Stimulated activated naive CD8-positive, alpha-beta T cell treated with anti-CD3 and anti-CD28 coated beads, Interleukin-15, Interleukin-2, amounts not matched to agents 100 U/mL and 50 U/mL, for 24 hours (primary cell): ENCODE data around the gene HTATSF1.
A peak's percentile ranks its signal among the peaks of the same experiment; 100 is the strongest.

Experiments used
- ATAC-seq: fragments of 150-1000 bp; cut with Tn5 transposase; one replicate; pipeline ENCODE4 v1.10.0; 2021
- DNase-seq: peaks from one replicate; pipeline ENCODE4 v3.0.0; 2021

Gene HTATSF1

GRCh38 chrX:136496764-136497555 is 432 bp upstream of the HTATSF1 start:
- ATAC-seq, result peak; percentile 86

DNA sequence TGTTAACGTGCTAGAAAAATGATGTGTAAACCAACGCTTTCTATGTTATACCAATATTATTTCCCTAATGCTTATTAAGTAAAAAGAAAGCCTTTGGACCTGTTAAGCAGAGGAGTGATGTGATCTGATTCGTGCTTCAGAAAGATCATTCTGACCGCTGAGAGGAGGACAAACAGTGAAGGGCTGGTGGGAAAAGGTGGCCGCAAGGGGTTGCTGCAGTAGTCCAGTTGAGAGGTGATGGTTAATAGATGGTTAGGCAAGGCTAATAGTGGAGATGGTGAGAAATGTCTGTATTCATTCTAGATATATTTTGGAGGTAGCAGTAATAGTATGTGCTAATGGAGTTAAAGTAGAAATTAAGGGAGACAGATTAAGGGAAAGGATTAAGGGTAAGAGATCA is 21.7 kb downstream of the HTATSF1 start:
- ATAC-seq (no peak), DNase-seq (no peak)

More at GRCh38 chrX:136496764-136497555, 432 bp upstream of the HTATSF1 start:
- DNase-seq, result peak; percentile 84

DNA sequence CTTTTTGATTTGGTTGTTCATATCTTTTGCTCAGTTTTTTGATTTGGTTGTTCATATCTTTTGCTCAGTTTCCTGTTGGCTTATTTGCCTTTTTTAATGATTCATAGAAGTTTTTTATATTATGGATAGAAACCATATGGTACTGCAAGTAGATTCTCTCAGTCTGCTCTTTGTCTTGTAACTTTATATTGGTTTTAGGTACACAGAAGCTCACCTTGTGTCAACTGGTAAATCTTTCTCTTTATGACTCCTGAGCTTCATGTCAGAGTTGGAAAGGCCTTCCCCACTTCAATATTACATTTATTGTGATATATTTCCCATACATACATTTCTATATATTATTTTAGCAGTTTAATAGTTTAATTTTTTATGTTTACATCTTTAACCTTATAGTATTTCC is 26.4 kb downstream of the HTATSF1 start:
- DNase-seq (no peak), ATAC-seq (no peak)

DNA sequence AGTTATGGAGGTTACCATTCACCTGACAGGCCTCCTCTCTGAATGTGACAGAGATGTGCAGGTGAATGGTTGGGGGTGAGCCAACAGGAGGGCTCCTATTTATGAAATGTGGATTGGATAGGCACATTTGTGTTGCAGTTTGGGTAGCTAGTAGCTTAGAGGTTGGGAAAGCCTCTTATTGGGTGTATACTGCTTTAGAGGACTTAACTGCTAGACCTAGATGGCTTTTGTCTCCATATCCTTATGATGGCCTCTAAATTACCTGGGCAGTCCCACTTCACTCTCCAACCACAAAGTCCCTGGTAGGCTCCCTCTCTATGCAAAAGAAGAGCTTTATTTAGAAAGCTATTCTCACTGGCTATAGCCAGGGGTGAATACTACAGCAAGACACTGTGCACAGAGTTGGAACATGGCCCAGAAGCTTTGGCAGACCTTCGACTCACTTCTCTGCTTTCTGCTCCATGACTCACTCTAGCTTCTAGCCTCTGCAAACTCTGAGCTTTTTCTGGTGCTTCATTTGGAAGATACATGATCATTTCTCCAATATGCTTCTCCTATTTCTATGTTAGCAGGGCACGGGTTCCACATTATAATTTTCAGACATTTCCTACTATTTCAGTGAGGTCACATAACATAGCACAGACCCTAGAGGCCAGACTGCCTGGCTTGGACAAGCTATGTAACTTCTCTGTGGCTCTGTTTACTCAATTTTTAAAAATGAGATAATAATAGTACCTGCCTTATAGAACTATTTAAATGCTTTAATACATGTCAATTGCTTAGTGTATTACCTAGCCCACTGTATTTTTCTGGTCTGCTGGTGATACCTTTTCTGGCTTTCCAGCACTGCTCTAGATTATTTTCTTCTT is 28.6 kb downstream of the HTATSF1 start:
- DNase-seq (no peak), ATAC-seq (peak; percentile 46)

DNA sequence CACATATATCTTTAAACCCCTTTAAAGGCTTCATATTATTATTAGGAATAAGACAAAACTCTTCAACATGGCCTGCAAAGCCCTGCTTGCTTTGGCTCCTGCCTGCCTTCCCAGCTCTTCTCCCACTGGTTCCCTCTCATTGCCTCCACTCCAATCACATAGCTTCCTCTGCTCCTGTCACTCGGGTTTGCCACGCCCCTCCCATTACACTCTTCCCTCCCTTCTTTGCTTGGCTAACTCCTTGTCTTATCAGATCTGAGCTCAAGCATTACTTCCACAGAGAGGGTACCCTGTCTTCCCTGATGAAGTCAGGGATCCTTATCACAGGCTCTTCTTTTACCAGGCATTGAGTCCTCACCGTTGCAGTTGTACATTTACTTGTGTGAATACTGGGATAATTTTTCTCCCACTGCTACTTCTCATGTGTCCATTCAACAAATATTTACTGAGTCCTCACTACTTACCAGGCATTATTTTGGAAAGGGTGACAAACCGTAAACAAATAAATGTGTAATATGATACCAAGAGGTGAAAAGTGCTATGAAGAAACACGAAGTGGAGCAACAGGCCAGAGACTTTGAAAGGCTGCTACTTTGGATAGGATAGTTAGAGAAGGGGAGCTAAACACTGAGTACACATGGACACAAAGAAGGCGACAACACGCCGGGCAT is 31.4 kb downstream of the HTATSF1 start:
- DNase-seq, result no peak
- no peak for ATAC-seq

GRCh38 chrX:136529795-136530194 is 32.4 kb downstream of the HTATSF1 start:
- no peak for ATAC-seq

DNA sequence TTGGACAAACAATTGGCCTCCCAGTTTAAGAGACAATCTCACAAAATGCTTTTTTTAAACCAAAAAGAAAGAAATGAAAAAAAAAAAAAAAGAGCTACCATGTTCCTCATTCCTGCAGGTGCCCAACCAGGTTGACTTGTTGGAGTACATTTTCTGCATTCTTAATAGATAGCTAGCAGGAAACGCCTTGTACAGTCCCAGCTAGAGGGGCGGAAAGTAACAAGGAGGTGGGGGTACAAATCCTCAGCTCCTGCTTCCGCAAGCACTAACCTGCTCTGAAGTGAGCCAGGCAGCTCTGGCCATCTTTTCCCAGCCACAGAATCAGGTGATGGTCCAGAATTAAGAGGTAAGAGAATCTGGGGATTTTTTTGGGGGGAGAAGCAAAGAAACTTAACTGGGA is 34.6 kb downstream of the HTATSF1 start, which contains the start of gene VGLL1:
VGLL1 (plus strand) TSS at position 265 of the 400 bp plus-strand sequence. CDS start 3,806 bp downstream, outside the sequence.
- DNase-seq, result no peak
- no peak for ATAC-seq

More at GRCh38 chrX:136529795-136530194, 32.4 kb downstream of the HTATSF1 start:
- no peak for DNase-seq

DNA sequence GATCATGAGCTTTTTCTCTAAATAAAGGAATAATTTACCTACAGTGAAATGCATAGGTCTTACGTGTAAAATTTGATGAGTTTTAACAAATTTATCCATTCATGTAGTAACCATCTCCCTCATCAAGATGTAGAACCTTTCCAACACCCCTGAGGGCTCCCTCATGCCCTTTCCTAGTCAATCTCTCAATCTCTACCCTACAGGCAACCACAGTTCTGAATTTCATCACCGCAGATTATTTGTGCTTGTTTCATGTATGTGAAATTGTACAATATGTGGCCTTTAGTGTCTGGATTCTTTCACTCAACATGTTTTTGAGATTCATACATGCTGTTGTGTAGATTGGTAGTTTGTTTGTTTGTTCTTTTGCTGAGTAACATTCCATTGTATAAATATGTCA is 36.7 kb downstream of the HTATSF1 start:
- ATAC-seq (no peak), DNase-seq (no peak)

GRCh38 chrX:136538811-136539210 is 41.4 kb downstream of the HTATSF1 start:
- ATAC-seq (no peak), DNase-seq (no peak)

DNA sequence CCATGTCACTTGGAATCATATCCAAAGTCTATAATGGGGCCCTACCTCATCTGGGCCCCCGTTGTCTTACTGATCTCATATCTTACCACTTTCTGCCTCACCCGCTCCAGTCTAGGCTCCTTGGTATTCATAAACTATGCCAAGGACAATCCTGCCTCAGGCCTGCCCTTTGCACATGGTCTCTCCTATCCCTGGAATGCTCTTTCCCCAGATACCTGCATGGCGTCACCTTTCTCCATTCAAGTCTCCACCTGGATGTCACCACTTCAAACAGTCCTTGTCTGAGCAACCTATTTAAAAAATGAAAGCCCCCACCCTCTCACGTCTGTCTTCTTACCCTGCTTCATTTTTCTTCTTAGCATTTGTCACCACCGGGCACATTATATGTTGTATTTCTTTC is 42.8 kb downstream of the HTATSF1 start:
- ATAC-seq, result no peak
- no peak for DNase-seq

DNA sequence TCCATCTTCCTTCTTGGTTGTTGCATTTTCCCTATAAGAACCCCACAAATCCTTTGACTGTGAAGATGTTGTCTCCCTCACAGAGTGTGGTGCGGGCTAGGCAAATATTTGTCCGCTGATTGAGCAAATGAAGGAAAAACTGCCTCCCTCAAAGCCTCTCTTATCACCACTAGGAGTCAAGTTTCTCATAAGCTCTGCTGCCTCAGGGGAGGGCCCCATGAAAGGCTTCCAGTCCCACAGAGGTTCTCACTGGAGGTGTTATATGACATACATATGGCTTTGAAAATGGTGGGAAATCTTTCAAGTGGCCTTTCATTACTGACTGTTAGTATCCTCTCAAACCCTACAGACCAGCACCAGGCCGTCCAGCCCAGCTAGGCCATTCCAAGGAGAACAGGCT is 43.9 kb downstream of the HTATSF1 start:
- ATAC-seq (no peak), DNase-seq (no peak)

GRCh38 chrX:136542281-136542680 is 44.9 kb downstream of the HTATSF1 start:
- ATAC-seq (no peak), DNase-seq (no peak)

GRCh38 chrX:136546371-136546781 is 49.0 kb downstream of the HTATSF1 start:
- DNase-seq (peak; percentile 3), ATAC-seq (peak; percentile 19)

DNA sequence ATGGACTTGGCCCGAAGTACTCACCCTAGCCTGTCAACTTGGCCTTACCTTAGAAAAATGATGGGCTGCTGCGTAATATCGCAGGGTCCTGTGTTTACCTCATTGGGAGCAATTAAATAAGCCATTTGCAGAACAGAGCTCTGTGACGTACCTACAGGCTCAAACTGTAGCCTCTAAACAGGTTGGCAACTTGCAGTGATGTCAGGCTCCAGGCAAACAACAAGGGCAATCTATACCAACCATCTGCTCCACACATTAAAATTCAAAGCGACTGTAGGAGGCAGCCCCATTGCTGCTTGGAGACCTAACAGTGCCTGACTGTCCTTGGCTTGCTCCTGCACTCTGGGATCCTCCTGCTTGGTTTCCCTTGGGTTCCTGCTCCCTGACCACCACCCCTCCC is 51.8 kb downstream of the HTATSF1 start:
- ATAC-seq (no peak), DNase-seq (no peak)

- ATAC-seq, result no peak
- no peak for DNase-seq
Observed at GRCh38 chrX:136551410-136551809, 54.0 kb downstream of the HTATSF1 start.

- DNase-seq (no peak), ATAC-seq (no peak)
Observed at GRCh38 chrX:136555694-136556093, 58.3 kb downstream of the HTATSF1 start.
